Adrenal gland (tissue), 12 donors: ENCODE measurements around the gene PAXX. TPM values are rescaled to one million over a fixed set of nuclear protein-coding genes. Genes with fewer than 3 reads are reported as not detected.
"Not testable (repeated sequence)": the region's sequence is repeated elsewhere in the genome, so short reads cannot be mapped to it uniquely, and the experiment has no call there.

Source experiments
- DNase-seq, 7 donors: peaks; one replicate each; pipeline ENCODE4 v3.0.0-alpha.2; 2019 to 2020
- H3K27ac ChIP-seq, 5 donors: fragments of 200-600 bp; sonication (generic) in 4 of 5; 1 replicate in 3 of 5; 2 replicates in 2 of 5; pipeline versions ENCODE4 v1.5.1 to v1.8.0; 2016 to 2020; ENCODE audit warnings: mild to moderate bottlenecking in 1 of 5
- H3K27me3 ChIP-seq: fragments of 200-600 bp; 2 replicates; pipeline ENCODE4 v1.8.0; 2021
- H3K36me3 ChIP-seq, 2 donors: fragments of 200-600 bp; replicated peaks in 1 of 2; 1 replicate in 1 of 2; 2 replicates in 1 of 2; pipeline versions ENCODE4 v1.5.1 to v1.8.0; 2018 to 2022
- H3K4me1 ChIP-seq, 2 donors: fragments of 200-600 bp; replicated peaks in 1 of 2; 1 replicate in 1 of 2; 2 replicates in 1 of 2; pipeline versions ENCODE4 v1.5.1 to v1.8.0; 2018 to 2021
- H3K4me3 ChIP-seq, 4 donors: fragments of 200-600 bp; sonication (generic) in 3 of 4; one replicate each; pipeline ENCODE4 v1.5.1; 2016 to 2018
- H3K9me3 ChIP-seq, 3 donors: fragments of 200-600 bp; sonication (generic) in 1 of 3; replicated peaks in 1 of 3; 1 replicate in 2 of 3; 2 replicates in 1 of 3; pipeline versions ENCODE4 v1.5.1 to v1.8.0; 2016 to 2021
- POLR2A ChIP-seq, 2 donors: fragments of 450-650 bp; IDR thresholded peaks; one replicate each; pipeline ENCODE4 v1.6.1; 2017; ENCODE audit warnings: antibody characterized with exemption in 2 of 2, mild to moderate bottlenecking in 2 of 2, moderate library complexity in 1 of 2
- WGBS, 4 donors: extraction: QIAGEN DNeasy Blood & Tissue Kit in 2 of 4; methylation state at CpG; one replicate each; pipeline versions ENCODE4 v1.1.5 to v1.1.7; 2013 to 2017; 5-methylcytosine and 5-hydroxymethylcytosine counted together
- intact Hi-C, 2 donors: fragments of 100-400 bp; cut with DNase I; formaldehyde crosslinking; loops; one replicate each; pipeline versions ENCODE4 v1.14.1 to v1.15.0; 2022 to 2023
- polyA plus RNA-seq, 3 donors: library from polyadenylated mRNA; stranded (reverse); fragments of 200-250 nt in 2 of 3; fragments of 350-450 nt in 1 of 3; fragmentation: Illumina TruSeq in 1 of 3; extraction: RNeasy Lipid Tissue Mini Kit (QIAGEN cat#74804) in 1 of 3; gene quantifications; one replicate each; pipeline ENCODE4 v1.2.3, GENCODE V29; 2013 to 2014
- total RNA-seq, 9 donors: library from RNA; depleted of rRNA in 4 of 9; stranded (reverse); fragments of >200 nt in 4 of 9; fragments of 120-200 nt in 1 of 9; fragmentation: NEBNext Ultra II Directional in 1 of 9; extraction: Animal tissue kit (Norgen Biotek cat#: 25700) in 1 of 9; gene quantifications; one replicate each; pipeline versions ENCODE4 v1.1.0 to v1.2.4, GENCODE V29; 2013 to 2023
- TF ChIP-seq, protein P1 (sequence below), 6 experiments: fragments of 450-650 bp in 4 of 6; fragments of 200-600 bp in 2 of 6; sonication (generic) in 1 of 6; IDR thresholded peaks; 1 replicate in 5 of 6; 2 replicates in 1 of 6; pipeline versions ENCODE4 v1.5.1 to v1.8.0; 2016 to 2021; ENCODE audit warnings: antibody characterized with exemption in 6 of 6, mild to moderate bottlenecking in 2 of 6, moderate library complexity in 1 of 6
- donor health status: healthy with polysubstance abuse.
- donor health status: Bipolar disorder and iron deficiency.
- donor health status: DM: yes; HTN: yes; CAD: no.
- donor health status: DM: no; HTN: no; CAD: no.
- donor health status: DM: no; HTN: no; CAD: no.
- donor health status: DM: yes; HTN: yes; CAD: no.

PAXX gene
- total and polyA plus RNA-seq, 12 donors = 4.9 to 363 (median 36.5) TPM

DNA sequence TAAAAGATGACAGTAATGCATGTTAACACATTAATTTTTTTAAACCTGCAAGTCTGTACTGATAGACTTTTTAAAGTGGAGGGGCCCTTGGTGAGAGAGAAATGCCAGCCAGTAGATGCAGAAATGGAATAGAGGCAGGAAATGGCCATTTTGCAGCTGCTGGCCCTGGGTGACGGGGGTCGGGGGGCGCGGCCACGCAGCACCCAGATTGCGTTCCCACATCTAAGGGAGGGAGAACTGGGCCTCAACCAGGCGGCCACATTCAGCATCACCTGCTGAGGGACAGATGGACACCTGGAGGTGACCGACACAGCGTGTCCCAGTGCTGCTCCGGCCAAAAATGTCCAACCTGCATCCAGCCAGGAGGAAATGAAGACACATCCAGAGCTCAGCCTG, 10.4 kb downstream of the PAXX start:
- Histone ChIP-seq H3K36me3 (no peaks in the 10 kb centered on the region), H3K27ac (no peak overlapping the region), H3K4me1 (no peaks in the 10 kb centered on the region), H3K4me3 (no peak overlapping the region), H3K27me3 (no peaks in the 10 kb centered on the region), H3K9me3 (no peaks in the 10 kb centered on the region)
- no peak for DNase-seq
- intact Hi-C loops = no loop called here
- TF ChIP-seq POLR2A (IDR thresholded peaks at IDR 0.05) = no peak
- TF ChIP-seq, protein P1, sequence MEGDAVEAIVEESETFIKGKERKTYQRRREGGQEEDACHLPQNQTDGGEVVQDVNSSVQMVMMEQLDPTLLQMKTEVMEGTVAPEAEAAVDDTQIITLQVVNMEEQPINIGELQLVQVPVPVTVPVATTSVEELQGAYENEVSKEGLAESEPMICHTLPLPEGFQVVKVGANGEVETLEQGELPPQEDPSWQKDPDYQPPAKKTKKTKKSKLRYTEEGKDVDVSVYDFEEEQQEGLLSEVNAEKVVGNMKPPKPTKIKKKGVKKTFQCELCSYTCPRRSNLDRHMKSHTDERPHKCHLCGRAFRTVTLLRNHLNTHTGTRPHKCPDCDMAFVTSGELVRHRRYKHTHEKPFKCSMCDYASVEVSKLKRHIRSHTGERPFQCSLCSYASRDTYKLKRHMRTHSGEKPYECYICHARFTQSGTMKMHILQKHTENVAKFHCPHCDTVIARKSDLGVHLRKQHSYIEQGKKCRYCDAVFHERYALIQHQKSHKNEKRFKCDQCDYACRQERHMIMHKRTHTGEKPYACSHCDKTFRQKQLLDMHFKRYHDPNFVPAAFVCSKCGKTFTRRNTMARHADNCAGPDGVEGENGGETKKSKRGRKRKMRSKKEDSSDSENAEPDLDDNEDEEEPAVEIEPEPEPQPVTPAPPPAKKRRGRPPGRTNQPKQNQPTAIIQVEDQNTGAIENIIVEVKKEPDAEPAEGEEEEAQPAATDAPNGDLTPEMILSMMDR (IDR thresholded peaks at IDR 0.05) = no peak
- 79 to 84% (median 79%) methylated on average over 7 to 10 of the region's 10 CpGs for WGBS, 4 donors

DNA sequence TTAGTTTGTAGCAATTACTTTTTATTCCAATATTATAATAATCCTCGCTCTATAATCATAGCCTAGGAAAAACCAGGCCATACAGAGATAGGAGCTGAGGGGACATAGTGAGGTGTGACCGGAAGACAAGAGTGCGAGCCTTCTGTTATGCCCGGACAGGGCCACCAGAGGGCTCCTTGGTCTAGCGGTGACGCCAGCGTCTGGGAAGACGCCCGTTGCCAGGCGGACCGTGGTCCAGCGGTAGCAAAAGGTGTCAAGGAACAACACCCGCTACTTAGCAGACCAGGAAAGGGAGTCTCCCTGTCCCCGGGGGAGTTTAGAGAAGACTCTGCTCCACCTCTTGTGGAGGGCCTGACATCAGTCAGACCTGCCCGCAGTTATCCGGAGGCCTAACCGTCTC, 12.1 kb downstream of the PAXX start:
- H3K4me3 ChIP-seq, H3K9me3 ChIP-seq, H3K27me3 ChIP-seq, H3K27ac ChIP-seq, intact Hi-C loops, H3K36me3 ChIP-seq, H3K4me1 ChIP-seq: not testable (repeated sequence)
- peak in 2 of 7 donors; percentile 41 to 67 for DNase-seq
- WGBS, 4 donors = 37 to 93% (median 38%) methylated on average over 4 to 17 of the region's 17 CpGs
- TF ChIP-seq, protein P1 (IDR thresholded peaks at IDR 0.05) = peak in 5 of 6 experiments; percentile 21 to 63 (median 54)

DNA sequence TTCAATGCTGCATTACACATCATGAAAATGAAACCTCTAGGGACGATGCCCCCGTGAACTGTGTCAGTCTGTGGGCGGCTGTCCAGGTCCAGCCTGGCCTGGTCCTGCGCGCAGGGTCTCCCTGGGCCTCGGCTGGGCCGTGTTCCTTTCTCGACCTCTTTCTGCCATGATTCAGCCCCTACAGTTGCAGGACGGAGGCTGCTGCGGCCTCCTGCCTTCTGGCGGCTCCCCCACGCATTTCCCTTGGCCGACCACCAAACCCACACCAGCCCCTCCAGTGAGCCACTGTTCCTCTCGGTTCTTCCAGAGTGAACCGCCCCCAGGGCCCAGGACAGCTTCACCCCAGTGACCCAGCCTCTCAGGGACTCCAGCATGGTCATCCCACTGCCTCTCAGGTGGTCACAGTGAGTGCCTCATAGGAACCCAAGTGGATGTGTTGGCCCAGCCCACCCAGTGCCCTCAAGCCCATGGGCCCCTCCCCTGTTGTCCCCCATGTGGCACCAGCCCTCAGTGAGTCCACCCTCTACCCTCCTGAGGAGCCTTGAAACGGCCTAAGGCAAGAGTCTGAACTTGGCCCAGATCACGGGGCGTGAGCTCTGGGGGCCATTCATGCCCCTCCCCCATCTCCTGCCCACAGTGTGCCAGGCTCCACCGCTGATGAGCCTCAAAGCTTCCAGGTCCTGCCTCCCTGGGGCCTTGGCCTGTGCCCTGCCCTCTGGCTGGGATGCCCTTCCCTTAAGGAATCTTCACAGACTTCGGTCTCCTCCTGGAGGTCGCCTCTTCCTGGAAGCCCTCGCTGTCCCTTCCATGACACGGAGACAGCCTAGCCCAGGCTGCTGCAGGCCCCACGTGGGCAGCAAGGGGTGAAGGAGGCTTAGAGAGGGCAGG, 14.1 kb downstream of the PAXX start:
- no peaks in the 10 kb centered on the region for H3K9me3 ChIP-seq
- H3K4me1 ChIP-seq = no peaks in the 10 kb centered on the region
- WGBS, 4 donors = 65 to 70% (median 66%) methylated on average over 18 to 24 of the region's 24 CpGs
- H3K36me3 ChIP-seq = peaks cover 0 to 8% of the 10 kb centered on the region in 2 donors
- no peak overlapping the region for H3K4me3 ChIP-seq
- H3K27ac ChIP-seq = no peak overlapping the region
- TF ChIP-seq, protein P1 (IDR thresholded peaks at IDR 0.05) = no peak
- TF ChIP-seq POLR2A (IDR thresholded peaks at IDR 0.05) = no peak
- intact Hi-C loops = no loop called here
- H3K27me3 ChIP-seq = no peaks in the 10 kb centered on the region
- DNase-seq = no peak

DNA sequence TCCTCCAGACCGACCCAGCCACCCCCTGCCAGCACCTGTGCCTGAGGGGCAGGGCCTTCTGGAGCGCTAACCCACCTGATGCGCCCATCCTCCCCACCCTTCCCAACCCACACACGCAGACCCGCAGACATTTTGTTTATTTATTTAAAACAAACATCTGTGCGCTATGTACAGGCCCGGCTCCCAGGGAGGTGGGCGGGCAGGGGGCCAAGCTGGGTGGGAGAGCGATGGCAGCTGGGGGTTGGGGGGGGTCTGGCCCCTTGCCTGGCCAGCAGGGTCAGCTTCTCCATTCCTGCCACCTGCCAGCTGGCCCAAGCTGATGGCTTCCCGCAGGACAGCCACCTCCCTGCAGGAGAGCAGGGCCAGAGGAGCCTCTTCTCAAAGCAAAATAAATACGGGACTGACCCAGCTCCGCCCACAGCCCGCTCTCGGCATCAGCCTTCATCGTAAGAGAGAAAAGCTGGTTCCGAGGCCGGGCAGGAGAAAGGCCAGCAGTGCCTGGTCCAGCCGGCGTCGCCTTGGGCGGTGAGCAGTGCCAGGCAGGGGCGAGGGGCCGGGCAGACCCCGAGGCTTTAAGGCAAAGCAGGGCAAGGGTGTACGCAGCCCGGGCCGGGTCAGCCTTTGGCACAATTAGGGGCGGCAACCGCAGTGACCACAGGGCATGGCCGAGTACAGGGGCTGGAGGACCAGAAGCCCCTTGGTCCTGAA, 15.0 kb downstream of the PAXX start:
- Histone ChIP-seq H3K4me1 (no peaks in the 10 kb centered on the region), H3K9me3 (no peaks in the 10 kb centered on the region), H3K27ac (no peak overlapping the region), H3K27me3 (no peaks in the 10 kb centered on the region), H3K4me3 (no peak overlapping the region), H3K36me3 (peaks cover 0 to 14% of the 10 kb centered on the region in 2 donors)
- 85 to 88% (median 86%) methylated on average over 27 to 30 of the region's 30 CpGs for WGBS, 4 donors
- intact Hi-C loops = no loop called here
- TF ChIP-seq, protein P1 (IDR thresholded peaks at IDR 0.05) = no peak
- no peak for TF ChIP-seq POLR2A (IDR thresholded peaks at IDR 0.05)
- no peak for DNase-seq
